ENCODE measurements around the gene MID2. TPM values are rescaled to one million over a fixed set of nuclear protein-coding genes. Genes with fewer than 3 reads are reported as not detected.

Gene MID2
- total RNA-seq, 1 donor from 2014 or later, result 7.2 TPM

DNA sequence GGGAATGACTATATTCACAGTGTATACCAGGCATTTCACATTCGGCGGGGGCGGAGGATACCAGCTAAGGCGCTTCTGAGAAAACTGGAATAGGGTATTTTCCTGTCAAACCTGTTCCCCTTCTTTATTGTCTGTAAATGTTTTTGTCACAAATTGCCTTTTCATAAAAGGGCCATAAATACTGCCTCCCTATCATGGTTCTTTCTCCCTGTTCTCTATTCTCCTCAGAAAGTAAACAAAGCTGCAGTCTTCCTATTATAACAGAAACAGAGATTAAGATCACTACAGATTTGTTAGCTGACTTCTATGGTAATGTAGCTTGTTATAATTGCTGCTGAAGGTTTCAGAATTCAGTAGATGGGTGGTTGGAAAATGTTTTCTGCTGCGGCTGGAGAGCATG, 32.2 kb downstream of the MID2 start:
- Mint-ChIP-seq H3K4me3 (no peak overlapping the region), H3K9me3 (no peaks in the 10 kb centered on the region), H3K27me3 (no peaks in the 10 kb centered on the region), H3K36me3 (no peaks in the 10 kb centered on the region), H3K27ac (no peak overlapping the region), H3K4me1 (ENCODE audit: unreplicated experiment) (no peaks in the 10 kb centered on the region)
- DNase-seq (ENCODE audit: extremely low spot score, unreplicated experiment), result no peak
- no peak for TF ChIP-seq CTCF (conservative IDR thresholded peaks at IDR 0.05)

- DNase-seq (ENCODE audit: extremely low spot score, unreplicated experiment), result no peak
- Mint-ChIP-seq H3K27ac (no peak overlapping the region), H3K27me3 (no peaks in the 10 kb centered on the region), H3K9me3 (no peaks in the 10 kb centered on the region), H3K4me1 (ENCODE audit: unreplicated experiment) (no peaks in the 10 kb centered on the region), H3K4me3 (no peak overlapping the region), H3K36me3 (no peaks in the 10 kb centered on the region)
- no peak for TF ChIP-seq CTCF (conservative IDR thresholded peaks at IDR 0.05)
These were observed 35.4 kb downstream of the MID2 start for GRCh38 chrX:107861056-107861455.

- no peaks in the 10 kb centered on the region for H3K4me1 Mint-ChIP-seq (ENCODE audit: unreplicated experiment)
- DNase-seq (ENCODE audit: extremely low spot score, unreplicated experiment), result no peak
- no peaks in the 10 kb centered on the region for H3K36me3 Mint-ChIP-seq
- no peaks in the 10 kb centered on the region for H3K9me3 Mint-ChIP-seq
- TF ChIP-seq CTCF (conservative IDR thresholded peaks at IDR 0.05), result no peak
- H3K4me3 Mint-ChIP-seq, result no peak overlapping the region
- H3K27ac Mint-ChIP-seq, result no peak overlapping the region
- H3K27me3 Mint-ChIP-seq, result no peaks in the 10 kb centered on the region
These were observed 45.5 kb downstream of the MID2 start for GRCh38 chrX:107871136-107871535.

DNA sequence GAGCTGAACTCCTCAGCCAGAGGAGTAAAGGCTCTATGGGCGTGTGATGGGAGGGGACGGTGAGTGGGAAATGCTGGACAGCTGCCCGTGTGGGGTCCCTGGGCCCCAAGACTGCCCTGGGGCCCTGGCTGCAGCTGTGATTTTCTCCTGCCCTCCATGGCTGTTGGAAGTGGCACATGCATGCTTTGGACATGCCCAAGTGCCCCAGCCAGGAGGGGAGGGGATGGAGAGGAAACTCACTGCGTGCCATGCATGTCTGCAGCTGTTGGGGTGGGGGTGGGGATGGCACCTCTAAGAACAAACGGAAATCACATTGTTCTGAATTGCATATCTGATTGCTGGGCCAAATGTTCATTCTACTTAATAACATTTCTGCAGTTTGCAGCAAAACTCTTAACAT, 52.4 kb downstream of the MID2 start:
- TF ChIP-seq CTCF (conservative IDR thresholded peaks at IDR 0.05), result no peak
- Mint-ChIP-seq H3K27me3 (no peaks in the 10 kb centered on the region), H3K4me1 (ENCODE audit: unreplicated experiment) (no peaks in the 10 kb centered on the region), H3K27ac (no peak overlapping the region), H3K36me3 (no peaks in the 10 kb centered on the region), H3K9me3 (no peaks in the 10 kb centered on the region), H3K4me3 (no peak overlapping the region)
- no peak for DNase-seq (ENCODE audit: extremely low spot score, unreplicated experiment)

GRCh38 chrX:107880054-107880610, 54.5 kb downstream of the MID2 start:
- DNase-seq (ENCODE audit: extremely low spot score, unreplicated experiment), result no peak
- no peak for TF ChIP-seq CTCF (conservative IDR thresholded peaks at IDR 0.05)
- Mint-ChIP-seq H3K27ac (no peak overlapping the region), H3K27me3 (no peaks in the 10 kb centered on the region), H3K36me3 (no peaks in the 10 kb centered on the region), H3K4me1 (ENCODE audit: unreplicated experiment) (no peaks in the 10 kb centered on the region), H3K9me3 (no peaks in the 10 kb centered on the region), H3K4me3 (no peak overlapping the region)

GRCh38 chrX:107894038-107894437, 68.4 kb downstream of the MID2 start:
- peaks cover 4% of the 10 kb centered on the region for H3K9me3 Mint-ChIP-seq
- H3K4me3 Mint-ChIP-seq, result no peak overlapping the region
- no peaks in the 10 kb centered on the region for H3K4me1 Mint-ChIP-seq (ENCODE audit: unreplicated experiment)
- peak; percentile 80 for TF ChIP-seq CTCF (conservative IDR thresholded peaks at IDR 0.05)
- no peak overlapping the region for H3K27ac Mint-ChIP-seq
- H3K36me3 Mint-ChIP-seq, result peaks cover 9% of the 10 kb centered on the region
- DNase-seq (ENCODE audit: extremely low spot score, unreplicated experiment), result no peak
- H3K27me3 Mint-ChIP-seq, result no peaks in the 10 kb centered on the region
